Activated CD4-positive, CD25-positive, alpha-beta regulatory T cell treated with anti-CD3 and anti-CD28 coated beads, Interleukin-2, amount 50 U/mL, for 72 hours (primary cell): ENCODE results near the gene ALDH4A1.

Source experiments
- DNase-seq: peaks from one replicate; pipeline ENCODE4 v3.0.0; 2021

Gene ALDH4A1

DNA sequence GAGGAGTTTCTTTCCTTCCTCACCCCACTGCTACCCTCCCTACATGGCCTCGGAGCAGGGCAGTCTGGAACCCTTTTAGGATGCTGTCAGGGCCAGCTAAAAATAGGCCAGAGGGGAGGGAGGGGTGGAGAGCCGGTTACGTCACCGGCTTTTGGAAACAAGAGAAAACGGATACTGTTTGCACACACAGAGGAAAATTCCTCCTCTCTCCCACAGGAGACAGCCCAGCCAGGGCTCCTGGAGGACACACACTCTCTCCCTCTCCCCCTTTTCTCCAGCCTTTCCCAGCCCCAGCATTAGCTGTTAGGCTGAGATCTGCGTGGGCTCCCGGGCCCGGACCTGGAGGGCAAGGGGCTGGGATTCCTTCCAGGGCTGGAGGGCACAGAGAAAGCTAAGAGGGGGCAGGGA is 20.0 kb upstream of the ALDH4A1 start:
- no peak for DNase-seq

- no peak for DNase-seq
Observed at GRCh38 chr1:18921516-18922251, 19.3 kb upstream of the ALDH4A1 start.

GRCh38 chr1:18920931-18921330 is 18.6 kb upstream of the ALDH4A1 start:
- DNase-seq, result no peak

DNA sequence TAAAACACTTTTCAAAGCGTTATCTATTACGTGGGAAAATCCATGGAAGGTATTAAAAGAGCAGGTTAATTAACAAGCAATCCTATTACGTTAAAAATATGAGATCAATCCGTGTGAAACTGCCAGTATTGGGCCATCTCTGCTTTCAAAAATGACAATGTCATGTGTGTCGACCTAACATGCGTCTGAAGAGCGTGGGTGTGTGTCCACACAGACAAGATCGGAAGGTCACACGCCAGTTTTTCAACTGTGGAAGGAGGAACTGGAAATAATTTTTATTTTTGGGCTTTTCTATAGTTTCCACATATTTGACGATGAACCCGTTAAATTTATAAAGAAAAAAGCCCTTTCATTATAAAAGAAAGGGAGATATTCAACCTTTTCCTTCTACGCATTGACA is 17.6 kb upstream of the ALDH4A1 start:
- no peak for DNase-seq

DNA sequence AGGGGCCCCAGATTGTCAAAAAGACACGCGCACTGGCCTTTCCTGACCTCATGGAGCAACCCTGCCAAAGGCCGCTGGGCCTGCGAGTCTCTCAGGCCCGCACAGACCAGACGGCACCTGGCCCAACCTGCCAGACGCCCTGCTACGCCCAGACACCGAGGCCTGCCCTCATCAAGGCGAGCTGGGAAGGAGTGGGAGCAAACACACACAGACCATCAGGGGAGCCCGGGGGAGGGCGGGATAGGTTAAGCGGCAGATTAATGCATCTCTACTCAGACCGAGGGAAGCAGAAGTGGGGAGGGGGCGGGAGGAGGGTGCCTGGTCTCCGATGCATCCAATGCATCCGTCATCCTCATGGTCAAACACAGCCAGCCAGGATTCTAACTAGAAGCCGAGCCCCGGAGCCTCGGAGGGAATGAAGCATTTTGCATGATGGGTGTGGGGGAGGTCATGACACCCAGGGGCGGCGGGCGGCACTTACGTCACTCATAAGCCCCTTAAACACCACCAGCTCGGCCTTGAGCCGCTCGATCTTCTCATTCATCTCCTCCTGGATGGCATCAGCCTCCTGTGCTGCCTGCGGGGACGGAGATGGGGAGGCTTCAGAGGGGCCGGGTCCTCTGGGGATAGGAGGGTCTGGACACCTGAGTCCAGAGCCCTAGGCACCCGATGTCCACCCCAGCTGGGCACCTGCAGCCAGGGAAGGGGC is 17.0 kb upstream of the ALDH4A1 start:
- DNase-seq, result no peak

GRCh38 chr1:18918417-18918816 is 16.1 kb upstream of the ALDH4A1 start:
- no peak for DNase-seq

DNA sequence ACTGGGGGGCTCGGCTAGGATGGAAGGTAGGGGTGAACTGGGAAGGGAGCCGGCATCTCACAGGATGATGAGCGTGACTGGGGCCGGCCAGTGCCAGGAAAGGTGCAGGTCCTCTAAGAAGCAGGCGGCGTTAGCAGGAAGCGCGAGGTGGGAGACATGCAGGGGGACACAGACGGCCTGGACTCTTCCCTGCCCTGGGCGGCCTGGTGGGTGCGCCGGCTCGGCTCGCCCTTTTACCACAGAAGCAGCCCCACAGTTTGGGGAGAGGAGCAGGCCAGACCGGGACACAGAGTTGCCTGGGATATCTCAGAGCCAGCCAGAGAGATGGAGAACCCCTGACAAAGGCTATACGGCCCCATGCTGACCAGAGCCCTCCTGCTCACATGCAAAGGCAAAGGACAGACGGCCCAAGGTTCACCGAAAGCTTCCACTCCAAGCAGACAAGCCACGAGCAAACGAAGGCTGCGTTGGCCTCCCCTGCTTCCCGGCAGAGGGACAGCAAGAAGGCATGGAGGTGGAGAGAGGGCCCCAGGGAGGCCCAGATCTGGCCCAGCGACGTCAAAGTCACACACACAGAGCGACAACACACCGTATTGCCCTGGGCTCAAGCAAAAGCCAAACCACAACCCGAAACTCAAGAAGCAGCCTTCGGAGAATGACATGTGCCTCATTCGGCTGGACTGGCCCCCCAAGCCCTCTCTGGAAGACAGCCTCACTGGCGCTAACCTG is 14.9 kb upstream of the ALDH4A1 start:
- no peak for DNase-seq

DNA sequence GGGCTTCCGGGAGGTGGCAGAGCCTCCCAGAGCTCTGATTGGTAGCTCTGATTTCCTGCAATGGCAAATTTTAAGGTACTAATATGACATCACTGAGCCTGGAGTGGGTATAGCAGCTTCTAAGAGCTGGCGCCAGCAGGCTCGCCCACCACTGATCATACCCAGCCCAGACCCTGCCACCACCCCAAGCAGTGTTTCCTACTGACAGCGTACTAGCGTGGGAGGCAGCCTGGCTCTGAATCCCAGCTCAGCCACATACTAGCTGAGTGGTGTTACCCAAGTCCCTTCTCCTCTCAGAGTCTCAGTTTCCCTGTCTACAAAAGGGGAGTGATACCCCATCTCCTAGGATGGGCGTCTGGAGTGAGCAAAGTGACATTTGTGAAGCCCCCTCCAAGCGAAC is 13.0 kb upstream of the ALDH4A1 start:
- no peak for DNase-seq

DNA sequence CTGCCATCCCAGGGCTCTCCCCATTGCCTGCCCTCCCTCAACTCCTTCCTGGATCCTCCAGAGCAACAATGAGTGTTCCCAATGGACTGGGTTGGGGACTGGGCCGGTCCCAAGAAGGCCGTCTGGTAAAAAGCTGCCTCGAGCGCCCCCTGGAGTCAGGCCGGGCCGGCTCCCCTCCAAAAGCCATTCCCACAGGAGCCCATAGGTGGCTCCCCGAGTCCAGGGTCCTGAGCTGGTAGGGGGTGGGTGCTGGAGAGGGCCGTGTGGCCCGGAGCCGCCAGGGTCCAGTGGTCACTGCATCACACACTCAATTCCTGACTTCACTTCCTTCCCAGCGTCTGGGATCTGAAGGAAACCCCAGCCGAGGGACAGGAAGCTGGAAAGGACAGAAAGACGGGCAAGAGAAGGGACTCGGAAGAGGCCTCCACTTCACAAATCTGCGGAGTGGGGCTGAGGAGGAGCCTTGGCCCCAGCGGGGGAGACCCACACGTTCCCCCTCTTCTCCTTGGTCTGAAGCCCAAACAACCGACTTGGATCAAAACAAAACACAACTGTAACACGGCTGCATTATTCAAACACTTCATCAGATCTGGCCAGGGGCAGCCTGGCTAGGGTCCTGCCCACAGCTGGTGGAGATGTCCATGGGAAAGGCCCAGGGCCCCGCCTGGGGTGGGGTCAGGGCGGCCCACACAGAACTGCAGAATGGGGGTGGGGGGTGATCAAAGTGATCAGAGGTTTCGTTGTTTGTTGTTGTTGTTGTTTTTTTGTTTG is 10.9 kb upstream of the ALDH4A1 start:
- peak; percentile 77 for DNase-seq

GRCh38 chr1:18912550-18912949 is 10.2 kb upstream of the ALDH4A1 start:
- no peak for DNase-seq

DNA sequence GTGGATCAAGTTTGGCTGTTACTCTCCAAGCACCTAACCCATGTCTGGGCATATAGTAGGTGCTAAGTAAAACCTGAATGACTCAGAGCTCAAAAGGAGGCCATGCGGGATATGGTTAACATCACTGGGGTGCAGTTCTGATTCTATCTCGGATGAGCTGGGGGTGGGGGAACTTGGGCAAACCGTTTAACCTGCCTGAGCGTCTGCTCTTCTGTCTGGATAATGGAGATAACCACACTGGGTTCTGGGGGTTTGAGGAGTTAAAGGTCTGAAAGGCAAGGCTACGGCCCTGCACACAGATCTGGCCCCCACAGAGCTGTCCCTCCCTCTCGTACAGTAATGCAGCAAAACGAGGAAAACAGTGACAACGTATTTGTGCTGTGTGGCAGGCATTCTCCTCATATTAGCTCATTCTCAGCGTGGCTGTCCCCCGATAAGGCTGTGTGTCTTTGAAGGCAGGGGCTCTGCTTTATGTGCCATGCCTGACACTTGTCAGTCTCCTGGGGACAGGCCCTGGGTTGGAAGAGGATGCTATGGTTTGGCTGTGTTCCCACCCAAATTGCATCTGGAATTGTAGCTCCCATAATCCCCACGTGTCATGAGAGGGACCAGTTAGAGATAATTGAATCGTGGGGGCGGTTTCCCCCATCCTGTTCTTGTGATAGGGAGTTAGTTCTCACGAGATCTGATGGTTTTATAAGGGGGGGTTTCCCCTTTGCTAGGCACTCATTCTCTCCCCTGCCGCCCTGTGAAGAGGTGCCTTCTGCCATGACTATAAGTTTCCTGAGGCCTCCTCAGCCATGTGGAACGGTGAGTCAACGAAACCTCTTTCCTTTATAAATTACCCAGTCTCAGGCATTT is 6.8 kb upstream of the ALDH4A1 start:
- peak; percentile 46 for DNase-seq

DNA sequence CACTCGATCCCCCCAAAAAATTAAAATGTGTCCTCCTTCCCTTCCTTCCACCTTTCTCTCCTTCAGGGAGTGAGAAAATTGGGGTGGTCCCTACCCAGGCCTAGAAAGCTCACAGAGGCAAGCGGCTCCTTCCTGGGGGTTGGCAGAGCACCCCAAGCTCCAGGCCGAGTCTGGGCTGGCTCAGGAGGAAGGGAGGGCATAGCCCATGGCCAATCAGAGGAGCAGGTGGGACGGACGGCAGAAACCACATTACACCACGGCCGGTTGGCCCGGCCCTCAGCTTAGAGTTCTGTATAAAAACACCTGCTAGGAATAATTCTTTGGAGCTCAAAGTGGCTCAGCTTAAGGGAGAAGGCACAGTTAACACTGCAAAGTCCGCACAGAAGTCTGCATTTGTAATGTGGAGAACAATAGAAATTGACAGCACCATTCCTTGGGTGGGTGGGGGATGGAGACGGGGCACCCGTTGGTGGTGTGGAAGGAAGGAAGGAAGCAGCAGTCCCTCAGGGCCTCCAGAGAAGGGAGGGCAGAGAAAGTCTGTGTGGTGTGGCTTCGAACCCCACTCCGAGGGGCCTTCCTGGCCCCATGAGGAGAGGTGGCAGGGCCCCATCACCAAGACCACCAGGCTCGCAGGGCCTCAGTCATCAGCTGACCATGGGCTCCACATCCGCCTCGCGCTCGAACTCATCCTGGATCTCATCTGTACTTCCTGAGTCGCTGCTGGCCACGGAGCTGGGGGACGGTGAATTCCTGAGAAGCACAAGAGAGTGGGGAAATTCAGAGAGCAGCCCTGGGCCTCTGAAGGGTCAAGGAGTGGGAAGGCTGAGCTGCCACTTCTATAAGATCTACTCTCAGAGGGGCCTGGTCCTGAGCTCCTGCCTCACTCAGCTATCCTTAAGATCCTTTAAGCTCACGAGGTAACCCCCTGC is 5.8 kb upstream of the ALDH4A1 start:
- DNase-seq, result no peak

- DNase-seq, result peak; percentile 48
Observed at GRCh38 chr1:18907021-18907916, 4.9 kb upstream of the ALDH4A1 start.

DNA sequence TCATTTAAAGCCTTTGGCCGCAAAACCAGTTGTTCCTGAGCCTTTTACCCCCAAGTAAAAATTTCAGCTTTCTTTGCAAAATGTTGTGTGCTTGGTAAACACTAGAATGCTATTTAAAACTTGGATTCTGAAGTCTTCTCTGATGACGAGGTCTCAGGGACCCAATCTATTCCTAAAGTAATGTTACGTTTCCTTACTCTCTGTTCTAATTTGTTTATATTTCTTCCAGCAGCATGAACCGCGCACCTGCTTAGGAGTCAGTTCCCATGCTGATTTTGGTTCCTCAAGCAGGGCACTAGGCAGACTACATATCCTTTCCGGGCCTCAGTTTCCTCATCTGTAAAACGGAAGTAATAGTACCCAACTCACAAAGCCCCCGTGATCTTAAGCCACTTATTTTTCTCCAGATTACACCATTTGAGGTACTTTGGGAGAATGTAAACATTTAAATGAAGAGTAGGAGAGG is 969 bp upstream of the ALDH4A1 start:
- no peak for DNase-seq

DNA sequence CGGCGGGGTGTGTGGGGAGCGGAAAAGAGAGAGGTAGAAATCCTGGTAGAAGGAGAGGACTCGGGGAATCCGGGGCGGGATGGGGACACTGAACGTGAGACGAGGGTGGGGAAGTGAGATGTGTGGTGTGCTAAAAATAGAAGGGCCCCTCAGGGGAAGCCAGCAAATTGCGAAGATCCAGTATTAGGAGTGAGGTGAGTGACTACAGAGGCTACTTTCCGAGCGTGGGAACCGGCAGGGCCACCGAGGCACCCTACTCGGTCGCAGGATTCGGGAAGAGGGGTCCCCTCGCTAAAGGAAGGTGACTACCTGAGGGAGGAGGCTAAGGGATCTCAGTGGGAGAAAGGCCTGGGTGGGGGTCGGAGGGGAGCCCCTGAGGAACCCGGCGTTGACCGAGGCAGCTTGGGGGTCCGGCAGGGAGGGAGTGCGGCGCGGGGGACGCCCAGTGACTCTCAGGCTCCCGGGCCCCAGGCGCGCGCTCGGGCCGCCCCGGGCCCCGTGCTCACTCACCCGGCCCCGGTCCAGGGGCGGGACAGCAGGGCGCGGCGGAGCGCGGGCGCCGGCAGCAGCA is 318 bp downstream of the ALDH4A1 start:
- no peak for DNase-seq

DNA sequence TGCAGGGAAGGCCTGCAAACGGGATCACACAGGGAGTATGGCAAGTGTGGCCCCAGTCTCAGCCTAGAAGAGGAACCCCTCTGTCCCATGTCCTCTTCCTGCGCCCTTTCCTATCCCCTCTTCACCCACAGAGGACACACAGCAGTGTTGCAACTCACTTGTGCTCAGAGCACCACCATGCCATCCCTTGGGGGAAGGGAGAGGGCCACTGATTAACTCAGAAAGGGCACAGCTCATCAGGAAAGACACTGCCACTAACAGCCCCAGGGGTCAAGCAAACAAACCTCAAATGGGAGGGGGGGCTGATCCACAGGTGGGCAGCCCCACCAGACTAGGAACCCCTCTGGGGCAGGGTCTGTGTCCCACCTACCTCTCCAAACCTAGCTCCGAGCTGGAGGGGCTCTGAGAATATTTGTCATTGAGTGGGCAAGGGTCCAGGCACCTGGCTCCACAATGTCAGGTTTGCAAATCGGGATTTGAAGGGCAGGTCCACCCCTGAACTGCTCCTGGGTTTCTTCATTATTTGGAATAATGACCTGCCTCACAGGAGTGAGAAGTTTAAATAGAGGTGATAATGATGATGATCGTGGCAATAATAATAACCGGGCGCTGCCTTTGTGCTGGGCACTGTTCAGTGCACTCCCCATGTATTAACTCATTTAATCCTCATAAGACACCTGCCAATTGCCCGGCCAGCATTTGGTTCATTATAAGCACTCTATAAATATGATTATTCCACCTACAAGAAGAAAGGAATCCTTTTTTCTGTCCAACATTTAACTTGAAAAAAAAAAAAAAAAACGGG is 1.0 kb downstream of the ALDH4A1 start:
- DNase-seq, result no peak

GRCh38 chr1:18900303-18900841 is 2.0 kb downstream of the ALDH4A1 start:
- no peak for DNase-seq

GRCh38 chr1:18899363-18900049 is 2.8 kb downstream of the ALDH4A1 start:
- no peak for DNase-seq
